Gastroesophageal sphincter (tissue), 3 donors: ENCODE results near the gene TTC5.

ENCODE experiments used
- CTCF ChIP-seq, 4 experiments: fragments of 200-600 bp in 2 of 4; fragments of 450-650 bp in 2 of 4; sonication (generic) in 1 of 4; IDR thresholded peaks; one replicate each; pipeline ENCODE4 v1.5.1; 2017 to 2019; ENCODE audit warnings: antibody characterized with exemption in 4 of 4, mild to moderate bottlenecking in 2 of 4, moderate library complexity in 2 of 4
- POLR2A ChIP-seq, 2 donors: fragments of 450-650 bp; IDR thresholded peaks; one replicate each; pipeline ENCODE4 v1.6.1; 2017; ENCODE audit warnings: antibody characterized with exemption in 2 of 2, mild to moderate bottlenecking in 2 of 2, moderate library complexity in 1 of 2

- TF ChIP-seq POLR2A (IDR thresholded peaks at IDR 0.05) (no peak), CTCF (IDR thresholded peaks at IDR 0.05) (no peak)
Measured at GRCh38 chr14:20278414-20278813, 27.3 kb downstream of the TTC5 start.
